Heart right ventricle (tissue), 16 donors: ENCODE results near the gene NMNAT3. TPM values are rescaled to one million over a fixed set of nuclear protein-coding genes. Genes with fewer than 3 reads are reported as not detected.

Experiments used
- ATAC-seq, 8 donors: fragments of 200-7000 bp; cut with Tn5 transposase; one replicate each; pipeline ENCODE4 v1.9.1; 2020; ENCODE audit warnings: mild to moderate bottlenecking in 8 of 8, moderate library complexity in 8 of 8, moderate number of reproducible peaks in 1 of 8
- DNase-seq, 2 donors: peaks; one replicate each; pipeline ENCODE4 v3.0.0-alpha.2; 2020
- H3K27ac ChIP-seq, 10 donors: fragments of 200-600 bp; sonication (generic) in 2 of 10; one replicate each; pipeline versions ENCODE4 v1.5.0 to v1.8.0; 2020 to 2022; ENCODE audit warnings: mild to moderate bottlenecking in 3 of 10
- H3K27me3 ChIP-seq, 7 donors: fragments of 200-600 bp; one replicate each; pipeline ENCODE4 v1.8.0; 2021 to 2022; ENCODE audit warnings: mild to moderate bottlenecking in 2 of 7
- H3K36me3 ChIP-seq, 9 donors: fragments of 200-600 bp; sonication (generic) in 1 of 9; one replicate each; pipeline versions ENCODE4 v1.5.0 to v1.8.0; 2020 to 2022; ENCODE audit warnings: mild to moderate bottlenecking in 2 of 9
- H3K4me1 ChIP-seq, 9 donors: fragments of 200-600 bp; sonication (generic) in 1 of 9; one replicate each; pipeline versions ENCODE4 v1.5.0 to v1.8.0; 2020 to 2022; ENCODE audit warnings: mild to moderate bottlenecking in 4 of 9
- H3K4me3 ChIP-seq, 10 donors: fragments of 200-600 bp; sonication (generic) in 2 of 10; one replicate each; pipeline versions ENCODE4 v1.5.0 to v1.8.0; 2020 to 2022; ENCODE audit warnings: mild to moderate bottlenecking in 7 of 10, moderate library complexity in 2 of 10
- H3K9me3 ChIP-seq, 11 donors: fragments of 200-600 bp in 10 of 11; sonication (generic) in 2 of 11; one replicate each; pipeline versions ENCODE4 v1.5.0 to v1.8.0; 2013 to 2022; ENCODE audit warnings: mild to moderate bottlenecking in 2 of 11, control low read depth in 1 of 11, moderate library complexity in 1 of 11
- WGBS, 2 donors: extraction: QIAGEN DNeasy Blood & Tissue Kit; methylation state at CpG; one replicate each; pipeline ENCODE4 v1.1.7; 2013; ENCODE audit warnings: inconsistent platforms in 1 of 2; 5-methylcytosine and 5-hydroxymethylcytosine counted together
- intact Hi-C, 10 donors: fragments of 100-400 bp; cut with DNase I; formaldehyde crosslinking; loops; one replicate each; pipeline versions ENCODE4 v1.11.1 to v1.14.2; 2022
- polyA plus RNA-seq, 2 donors: library from polyadenylated mRNA; stranded (reverse); fragments of 200-250 nt; gene quantifications; one replicate each; pipeline ENCODE4 v1.2.3, GENCODE V29; 2013
- total RNA-seq, 10 donors: library from RNA; stranded (reverse); fragmentation: NEBNext Ultra II Directional in 3 of 10; extraction: Animal tissue kit (Norgen Biotek cat#: 25700) in 3 of 10; gene quantifications; one replicate each; pipeline versions ENCODE4 v1.2.1 to v1.2.4, GENCODE V29; 2021 to 2023
- TF ChIP-seq, protein P1 (sequence below), 9 donors: fragments of 200-600 bp; sonication (generic) in 2 of 9; IDR thresholded peaks; one replicate each; pipeline versions ENCODE4 v1.5.0 to v1.8.0; 2021 to 2022; ENCODE audit warnings: antibody characterized with exemption in 9 of 9, mild to moderate bottlenecking in 5 of 9, moderate library complexity in 1 of 9
- donor health status: Arrhythmogenic right ventricular cardiomyopathy.
- donor health status: ischemic (EF 13 %, LVEDD 7.1; RV severe dilation, severe dysfunction).
- donor health status: healthy with polysubstance abuse.
- donor health status: DM: no; HTN: yes; CAD: no.
- donor health status: DM: no; HTN: no; CAD: no.
- donor health status: ischemic (EF 25% LVEDD 6.9; RV normal size, moderate dysfunction).
- donor health status: ischemic (EF 25% LVEDD 5.7; RV mildly dilated, moderate dysfunction).
- donor health status: healthy.
- donor health status: DM: yes; HTN: yes; CAD: no.
- donor health status: Ischemic cardiomyopathy.
- donor health status: ischemic (EF 35%, LVEDD 5.7; RV mildly dilated, moderate dysfunction).
- donor health status: nonischemic (EF 11% LVEDD 7.7; RV severe dilation, severe dysfunction).
- donor health status: DM: yes; HTN: yes; CAD: no.
- donor health status: PGD.
- donor health status: ischemic (EF 29% LVEDD 5.4; RV normal size, mild dysfunction).
- donor health status: nonischemic (EF 23%, LVEDD 6.1; RV moderate dilation, normal function).

The NMNAT3 gene
- total and polyA plus RNA-seq, 12 donors: 6.2 to 15.3 (median 12.7) TPM

GRCh38 chr3:139521816-139522215 lies 156.0 kb downstream of the NMNAT3 start:
- TF ChIP-seq, protein P1, sequence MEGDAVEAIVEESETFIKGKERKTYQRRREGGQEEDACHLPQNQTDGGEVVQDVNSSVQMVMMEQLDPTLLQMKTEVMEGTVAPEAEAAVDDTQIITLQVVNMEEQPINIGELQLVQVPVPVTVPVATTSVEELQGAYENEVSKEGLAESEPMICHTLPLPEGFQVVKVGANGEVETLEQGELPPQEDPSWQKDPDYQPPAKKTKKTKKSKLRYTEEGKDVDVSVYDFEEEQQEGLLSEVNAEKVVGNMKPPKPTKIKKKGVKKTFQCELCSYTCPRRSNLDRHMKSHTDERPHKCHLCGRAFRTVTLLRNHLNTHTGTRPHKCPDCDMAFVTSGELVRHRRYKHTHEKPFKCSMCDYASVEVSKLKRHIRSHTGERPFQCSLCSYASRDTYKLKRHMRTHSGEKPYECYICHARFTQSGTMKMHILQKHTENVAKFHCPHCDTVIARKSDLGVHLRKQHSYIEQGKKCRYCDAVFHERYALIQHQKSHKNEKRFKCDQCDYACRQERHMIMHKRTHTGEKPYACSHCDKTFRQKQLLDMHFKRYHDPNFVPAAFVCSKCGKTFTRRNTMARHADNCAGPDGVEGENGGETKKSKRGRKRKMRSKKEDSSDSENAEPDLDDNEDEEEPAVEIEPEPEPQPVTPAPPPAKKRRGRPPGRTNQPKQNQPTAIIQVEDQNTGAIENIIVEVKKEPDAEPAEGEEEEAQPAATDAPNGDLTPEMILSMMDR (IDR thresholded peaks at IDR 0.05): no peak
- H3K27ac ChIP-seq: no peak overlapping the region
- WGBS, 2 donors: 90 to 97% methylated on average over 1 of the region's 1 CpG
- DNase-seq (no peak), ATAC-seq (no peak)
- no peak overlapping the region for H3K4me3 ChIP-seq
- intact Hi-C loops: no loop called here
- no peaks in the 10 kb centered on the region for H3K27me3 ChIP-seq
- no peaks in the 10 kb centered on the region for H3K9me3 ChIP-seq
- H3K36me3 ChIP-seq: peaks cover 0 to 12% (median 0%) of the 10 kb centered on the region in 9 donors
- peaks cover 0 to 16% (median 0%) of the 10 kb centered on the region in 9 donors for H3K4me1 ChIP-seq

DNA sequence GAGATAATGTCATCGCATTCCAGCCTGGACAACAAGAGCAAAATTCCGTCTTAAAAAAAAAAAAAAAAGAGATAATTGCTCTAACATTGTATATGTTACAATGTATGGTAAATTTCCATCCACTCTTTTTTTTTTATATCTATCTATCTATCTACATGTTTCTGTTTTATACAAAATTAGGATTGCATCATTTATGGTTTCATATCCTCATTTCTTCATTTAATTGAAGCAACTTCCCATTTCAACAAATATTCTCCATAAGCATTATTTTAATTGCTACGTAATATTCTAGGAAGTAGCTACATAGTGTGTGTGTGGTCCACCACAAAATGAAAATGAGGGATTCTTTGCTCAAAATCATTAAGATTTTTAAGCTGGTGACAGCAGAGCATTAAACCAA lies 156.6 kb downstream of the NMNAT3 start:
- Histone ChIP-seq H3K36me3 (peaks cover 0 to 8% (median 0%) of the 10 kb centered on the region in 9 donors), H3K27ac (no peak overlapping the region), H3K27me3 (no peaks in the 10 kb centered on the region), H3K9me3 (no peaks in the 10 kb centered on the region), H3K4me1 (peaks cover 0 to 16% (median 0%) of the 10 kb centered on the region in 9 donors), H3K4me3 (no peak overlapping the region)
- TF ChIP-seq, protein P1 (IDR thresholded peaks at IDR 0.05): no peak
- DNase-seq: no peak
- WGBS, 2 donors: 92 to 98% methylated on average over 3 of the region's 3 CpGs
- intact Hi-C loops: no loop called here
- no peak for ATAC-seq

- no peak for DNase-seq
These were observed 157.6 kb downstream of the NMNAT3 start for GRCh38 chr3:139519998-139520737.

GRCh38 chr3:139518926-139519842 lies 158.6 kb downstream of the NMNAT3 start:
- intact Hi-C loops: no loop called here
- WGBS, 2 donors: 95 to 97% methylated on average over 9 of the region's 9 CpGs
- Histone ChIP-seq H3K9me3 (no peaks in the 10 kb centered on the region), H3K27ac (no peak overlapping the region), H3K4me3 (no peak overlapping the region), H3K27me3 (no peaks in the 10 kb centered on the region), H3K36me3 (peaks cover 0 to 8% (median 0%) of the 10 kb centered on the region in 9 donors), H3K4me1 (peaks cover 0 to 16% (median 0%) of the 10 kb centered on the region in 9 donors)
- DNase-seq (no peak), ATAC-seq (no peak)
- TF ChIP-seq, protein P1 (IDR thresholded peaks at IDR 0.05): no peak

More at GRCh38 chr3:139519998-139520737, 157.6 kb downstream of the NMNAT3 start:
- Histone ChIP-seq H3K36me3 (peaks cover 0 to 8% (median 0%) of the 10 kb centered on the region in 9 donors), H3K27ac (no peak overlapping the region), H3K4me1 (peaks cover 0 to 16% (median 0%) of the 10 kb centered on the region in 9 donors), H3K9me3 (no peaks in the 10 kb centered on the region), H3K27me3 (no peaks in the 10 kb centered on the region), H3K4me3 (no peak overlapping the region)
- TF ChIP-seq, protein P1 (IDR thresholded peaks at IDR 0.05): peak in 8 of 9 donors; percentile 6 to 46 (median 30)
- 84 to 87% methylated on average over 7 of the region's 7 CpGs for WGBS, 2 donors
- intact Hi-C loops: no loop called here
- ATAC-seq: peak in 4 of 8 donors; percentile 45 to 72 (median 54)
